Natural killer cell (primary cell): Measurements from ENCODE around the gene ZBED1. TPM values are rescaled to one million over a fixed set of nuclear protein-coding genes. Genes with fewer than 3 reads are reported as not detected.
"Not testable (repeated sequence)": the region's sequence is repeated elsewhere in the genome, so short reads cannot be mapped to it uniquely, and the experiment has no call there.

ENCODE experiments used
- ATAC-seq, 3 donors: fragments of 150-1000 bp in 2 of 3; fragments of 200-7000 bp in 1 of 3; cut with Tn5 transposase; 1 replicate in 1 of 3; 2 replicates in 2 of 3; pipeline ENCODE4 v1.10.0; 2021; ENCODE audit warnings: mild to moderate bottlenecking in 2 of 3, moderate library complexity in 2 of 3
- DNase-seq, 2 donors: peaks; one replicate each; pipeline versions ENCODE4 v3.0.0 to v3.0.0-alpha.2; 2013 to 2021; ENCODE audit warnings: mixed read lengths in 1 of 2
- H3K27ac ChIP-seq: one replicate; pipeline ENCODE4 v1.5.1; 2013; ENCODE audit warnings: mild to moderate bottlenecking, low read length
- H3K27me3 ChIP-seq: one replicate; pipeline ENCODE4 v1.6.1; 2013; ENCODE audit warnings: low read length; ENCODE audit not compliant: control insufficient read depth, insufficient read depth
- H3K36me3 ChIP-seq: one replicate; pipeline ENCODE4 v1.6.1; 2013; ENCODE audit warnings: low read length; ENCODE audit not compliant: control insufficient read depth, insufficient read depth
- H3K4me1 ChIP-seq: one replicate; pipeline ENCODE4 v1.6.1; 2013; ENCODE audit warnings: low read length; ENCODE audit not compliant: control insufficient read depth, insufficient read depth
- H3K4me3 ChIP-seq: one replicate; pipeline ENCODE4 v1.5.1; 2013; ENCODE audit warnings: low read length
- H3K9me3 ChIP-seq: one replicate; pipeline ENCODE4 v1.6.1; 2013; ENCODE audit warnings: low read length; ENCODE audit not compliant: control insufficient read depth, insufficient read depth
- H3K27ac Mint-ChIP-seq, 2 donors: one replicate each; pipeline ENCODE4 v1.8.0; 2022; ENCODE audit warnings: mild to moderate bottlenecking in 2 of 2, mixed read lengths in 2 of 2, moderate library complexity in 1 of 2
- H3K27me3 Mint-ChIP-seq, 2 donors: one replicate each; pipeline ENCODE4 v1.8.0; 2022; ENCODE audit warnings: low read depth in 2 of 2, mixed read lengths in 2 of 2
- H3K36me3 Mint-ChIP-seq: one replicate; pipeline ENCODE4 v1.8.0; 2022; ENCODE audit warnings: mixed read lengths
- H3K4me1 Mint-ChIP-seq, 2 donors: one replicate each; pipeline ENCODE4 v1.8.0; 2022; ENCODE audit warnings: mixed read lengths in 2 of 2
- H3K4me3 Mint-ChIP-seq: one replicate; pipeline ENCODE4 v1.8.0; 2022; ENCODE audit warnings: mild to moderate bottlenecking, moderate library complexity, mixed read lengths
- H3K9me3 Mint-ChIP-seq, 2 donors: one replicate each; pipeline ENCODE4 v1.8.0; 2022; ENCODE audit warnings: mixed read lengths in 2 of 2
- CTCF ChIP-seq: fragments of 200-600 bp; IDR thresholded peaks from one replicate; pipeline ENCODE4 v1.8.0; 2022; ENCODE audit warnings: antibody characterized with exemption
- WGBS: methylation state at CpG from one replicate; pipeline ENCODE4 v1.1.7; 2013; ENCODE audit warnings: missing lambda C conversion rate; ENCODE audit not compliant: insufficient coverage; 5-methylcytosine and 5-hydroxymethylcytosine counted together
- intact Hi-C: fragments of 100-400 bp; cut with micrococcal nuclease; formaldehyde crosslinking; loops from one replicate; pipeline ENCODE4 v1.14.2; 2022
- total RNA-seq, 4 donors: library from RNA; stranded (reverse); fragments of 120-200 nt in 1 of 4; gene quantifications; one replicate each; pipeline versions ENCODE4 v1.2.3 to v1.2.4, GENCODE V29; 2013 to 2022

ZBED1 gene
- total RNA-seq, 3 donors from 2014 or later (not counting 1 experiment from before 2014, with no cell fraction given): 30.5 to 36.3 (median 33.8) TPM

DNA sequence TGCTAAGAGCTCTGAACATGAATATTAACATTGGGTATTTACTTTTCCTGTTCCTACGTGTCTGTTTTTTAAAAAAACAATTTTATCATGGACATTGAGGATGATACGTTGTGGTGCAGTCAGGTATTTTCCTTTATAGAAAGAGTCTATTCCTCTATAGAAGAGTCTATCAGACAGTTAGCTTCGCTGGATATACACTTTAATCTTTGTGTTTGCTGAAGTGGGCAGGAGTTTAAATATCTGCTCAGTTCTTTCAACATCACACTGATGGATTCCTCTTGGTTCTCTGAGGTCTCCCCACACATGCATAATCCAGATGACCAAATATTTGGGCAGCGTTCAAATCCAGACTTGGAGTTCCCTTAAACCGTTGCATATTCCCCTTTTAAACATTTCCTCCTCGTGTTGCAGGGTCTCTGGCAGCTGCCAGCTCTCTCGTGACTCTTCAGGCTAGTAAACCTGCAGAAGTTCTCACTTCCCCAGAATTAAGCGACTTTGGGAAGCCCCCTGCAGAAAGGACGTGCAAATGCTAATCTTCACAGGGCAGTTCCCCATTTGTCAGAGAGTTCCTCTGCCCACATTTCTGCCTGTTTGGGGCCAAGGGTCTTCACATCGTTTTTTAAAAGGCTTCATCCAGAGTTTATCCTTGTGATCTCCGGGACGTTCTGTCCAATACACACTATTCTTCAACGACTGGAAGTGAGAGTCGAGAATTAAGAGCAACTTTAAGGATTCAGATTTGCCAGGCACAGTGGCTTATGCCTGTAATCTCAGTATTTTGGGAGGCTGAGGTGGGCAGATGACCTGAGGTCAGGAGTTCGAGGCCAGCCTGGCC, 20.5 kb upstream of the ZBED1 start:
- H3K4me1 ChIP-seq: no peaks in the 10 kb centered on the region
- peaks cover 5 to 9% of the 10 kb centered on the region in 2 donors for H3K27me3 Mint-ChIP-seq
- no peaks in the 10 kb centered on the region for H3K9me3 Mint-ChIP-seq
- no peaks in the 10 kb centered on the region for H3K36me3 ChIP-seq
- H3K9me3 ChIP-seq: no peaks in the 10 kb centered on the region
- intact Hi-C loops: no loop called here
- H3K27ac ChIP-seq: peak overlapping the region; percentile 15
- no peaks in the 10 kb centered on the region for H3K36me3 Mint-ChIP-seq
- no peaks in the 10 kb centered on the region for H3K27me3 ChIP-seq
- no peak overlapping the region for H3K4me3 ChIP-seq
- peak in 2 of 3 donors; percentile 29 to 56 for ATAC-seq
- no peaks in the 10 kb centered on the region for H3K4me1 Mint-ChIP-seq
- no peak for TF ChIP-seq CTCF
- peak in 1 of 2 donors; percentile 11 for DNase-seq
- H3K4me3 Mint-ChIP-seq: no peak overlapping the region
- H3K27ac Mint-ChIP-seq: no peak overlapping the region
- WGBS: 11% methylated on average over 13 of the region's 15 CpGs

DNA sequence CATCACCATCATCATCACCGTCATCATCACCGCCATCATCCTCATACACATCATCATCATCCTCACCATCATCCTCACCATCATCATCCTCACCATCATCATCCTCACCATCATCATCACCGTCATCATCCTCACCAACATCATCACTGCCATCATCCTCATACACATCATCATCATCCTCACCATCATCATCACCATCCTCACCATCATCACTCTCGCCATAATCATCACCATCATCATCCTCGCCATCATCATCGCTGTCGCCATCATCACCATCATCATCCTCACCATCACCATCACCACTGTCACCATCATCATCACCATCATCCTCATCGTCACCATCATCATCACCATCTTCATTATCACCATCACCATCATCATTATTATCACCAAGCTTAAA, 19.8 kb upstream of the ZBED1 start:
- Histone ChIP-seq H3K27me3 (no peaks in the 10 kb centered on the region), H3K36me3 (no peaks in the 10 kb centered on the region), H3K27ac (no peak overlapping the region), H3K9me3 (no peaks in the 10 kb centered on the region), H3K4me1 (no peaks in the 10 kb centered on the region), H3K4me3 (no peak overlapping the region)
- H3K27ac Mint-ChIP-seq: no peak overlapping the region
- no peaks in the 10 kb centered on the region for H3K36me3 Mint-ChIP-seq
- no peak overlapping the region for H3K4me3 Mint-ChIP-seq
- 97% methylated on average over 8 of the region's 8 CpGs for WGBS
- no peaks in the 10 kb centered on the region for H3K9me3 Mint-ChIP-seq
- TF ChIP-seq CTCF: no peak
- no peak for DNase-seq
- ATAC-seq: no peak
- no peaks in the 10 kb centered on the region for H3K4me1 Mint-ChIP-seq
- intact Hi-C loops: no loop called here
- H3K27me3 Mint-ChIP-seq: peaks cover 0 to 6% of the 10 kb centered on the region in 2 donors

GRCh38 chrX:2519638-2520037, 18.9 kb upstream of the ZBED1 start:
- H3K9me3 ChIP-seq, ATAC-seq, H3K4me1 ChIP-seq, intact Hi-C loops, H3K4me1 Mint-ChIP-seq, H3K27me3 ChIP-seq, H3K4me3 ChIP-seq, DNase-seq, H3K9me3 Mint-ChIP-seq, H3K36me3 ChIP-seq, H3K27me3 Mint-ChIP-seq, H3K4me3 Mint-ChIP-seq, H3K27ac Mint-ChIP-seq, H3K27ac ChIP-seq, H3K36me3 Mint-ChIP-seq: not testable (repeated sequence)
- 80% methylated on average over 3 of the region's 3 CpGs for WGBS

GRCh38 chrX:2517055-2517454, 16.3 kb upstream of the ZBED1 start:
- H3K9me3 ChIP-seq: no peaks in the 10 kb centered on the region
- peaks cover 0 to 3% of the 10 kb centered on the region in 2 donors for H3K27me3 Mint-ChIP-seq
- no peak for TF ChIP-seq CTCF
- 75% methylated on average over 6 of the region's 6 CpGs for WGBS
- no peaks in the 10 kb centered on the region for H3K9me3 Mint-ChIP-seq
- H3K27ac ChIP-seq: no peak overlapping the region
- H3K36me3 ChIP-seq: no peaks in the 10 kb centered on the region
- H3K27me3 ChIP-seq: no peaks in the 10 kb centered on the region
- intact Hi-C loops: no loop called here
- no peak overlapping the region for H3K4me3 Mint-ChIP-seq
- H3K4me1 Mint-ChIP-seq: no peaks in the 10 kb centered on the region
- no peaks in the 10 kb centered on the region for H3K36me3 Mint-ChIP-seq
- H3K4me3 ChIP-seq: no peak overlapping the region
- H3K4me1 ChIP-seq: no peaks in the 10 kb centered on the region
- DNase-seq (no peak), ATAC-seq (no peak)
- no peak overlapping the region for H3K27ac Mint-ChIP-seq
